ENCODE data around the gene ZMIZ1.

DNA sequence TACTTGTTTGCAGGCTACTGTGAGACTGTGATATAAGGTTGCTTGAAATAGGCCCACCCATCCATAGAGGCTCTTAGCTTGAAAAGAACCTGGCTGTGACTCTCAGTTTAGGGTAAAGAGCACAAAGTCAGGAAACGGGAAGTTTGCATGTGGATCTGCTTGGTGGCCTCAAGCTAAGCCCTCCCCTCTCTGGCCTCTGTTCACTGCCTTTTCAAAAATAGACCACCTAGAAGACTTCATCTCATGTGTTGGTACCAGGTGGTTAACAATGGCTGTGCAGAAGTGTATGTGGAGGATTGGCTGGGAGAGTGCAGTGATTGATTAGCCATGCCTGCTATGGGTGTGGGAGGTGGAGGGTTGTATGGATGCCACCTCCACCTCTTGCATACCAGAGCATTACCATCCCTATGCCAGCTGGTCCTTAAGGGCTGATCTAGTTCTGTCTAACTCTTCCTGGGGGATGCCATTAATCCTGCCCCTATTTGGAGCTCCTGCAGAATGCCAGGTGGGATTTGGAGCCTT, 122.0 kb downstream of the ZMIZ1 start:
- TF ChIP-seq, protein P1, sequence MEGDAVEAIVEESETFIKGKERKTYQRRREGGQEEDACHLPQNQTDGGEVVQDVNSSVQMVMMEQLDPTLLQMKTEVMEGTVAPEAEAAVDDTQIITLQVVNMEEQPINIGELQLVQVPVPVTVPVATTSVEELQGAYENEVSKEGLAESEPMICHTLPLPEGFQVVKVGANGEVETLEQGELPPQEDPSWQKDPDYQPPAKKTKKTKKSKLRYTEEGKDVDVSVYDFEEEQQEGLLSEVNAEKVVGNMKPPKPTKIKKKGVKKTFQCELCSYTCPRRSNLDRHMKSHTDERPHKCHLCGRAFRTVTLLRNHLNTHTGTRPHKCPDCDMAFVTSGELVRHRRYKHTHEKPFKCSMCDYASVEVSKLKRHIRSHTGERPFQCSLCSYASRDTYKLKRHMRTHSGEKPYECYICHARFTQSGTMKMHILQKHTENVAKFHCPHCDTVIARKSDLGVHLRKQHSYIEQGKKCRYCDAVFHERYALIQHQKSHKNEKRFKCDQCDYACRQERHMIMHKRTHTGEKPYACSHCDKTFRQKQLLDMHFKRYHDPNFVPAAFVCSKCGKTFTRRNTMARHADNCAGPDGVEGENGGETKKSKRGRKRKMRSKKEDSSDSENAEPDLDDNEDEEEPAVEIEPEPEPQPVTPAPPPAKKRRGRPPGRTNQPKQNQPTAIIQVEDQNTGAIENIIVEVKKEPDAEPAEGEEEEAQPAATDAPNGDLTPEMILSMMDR (IDR thresholded peaks at IDR 0.05): no peak
- no peak for TF ChIP-seq ZFX (IDR thresholded peaks at IDR 0.05; ENCODE audit: borderline replicate concordance)
